AG08395 (cell line): ENCODE results near the gene CDK4.
"Not testable (repeated sequence)": the region's sequence is repeated elsewhere in the genome, so short reads cannot be mapped to it uniquely, and the experiment has no call there.

ENCODE experiments used
- DNase-seq: peaks from one replicate; pipeline ENCODE4 v3.0.0; 2012; ENCODE audit warnings: mixed read lengths, low spot score

The CDK4 gene

DNA sequence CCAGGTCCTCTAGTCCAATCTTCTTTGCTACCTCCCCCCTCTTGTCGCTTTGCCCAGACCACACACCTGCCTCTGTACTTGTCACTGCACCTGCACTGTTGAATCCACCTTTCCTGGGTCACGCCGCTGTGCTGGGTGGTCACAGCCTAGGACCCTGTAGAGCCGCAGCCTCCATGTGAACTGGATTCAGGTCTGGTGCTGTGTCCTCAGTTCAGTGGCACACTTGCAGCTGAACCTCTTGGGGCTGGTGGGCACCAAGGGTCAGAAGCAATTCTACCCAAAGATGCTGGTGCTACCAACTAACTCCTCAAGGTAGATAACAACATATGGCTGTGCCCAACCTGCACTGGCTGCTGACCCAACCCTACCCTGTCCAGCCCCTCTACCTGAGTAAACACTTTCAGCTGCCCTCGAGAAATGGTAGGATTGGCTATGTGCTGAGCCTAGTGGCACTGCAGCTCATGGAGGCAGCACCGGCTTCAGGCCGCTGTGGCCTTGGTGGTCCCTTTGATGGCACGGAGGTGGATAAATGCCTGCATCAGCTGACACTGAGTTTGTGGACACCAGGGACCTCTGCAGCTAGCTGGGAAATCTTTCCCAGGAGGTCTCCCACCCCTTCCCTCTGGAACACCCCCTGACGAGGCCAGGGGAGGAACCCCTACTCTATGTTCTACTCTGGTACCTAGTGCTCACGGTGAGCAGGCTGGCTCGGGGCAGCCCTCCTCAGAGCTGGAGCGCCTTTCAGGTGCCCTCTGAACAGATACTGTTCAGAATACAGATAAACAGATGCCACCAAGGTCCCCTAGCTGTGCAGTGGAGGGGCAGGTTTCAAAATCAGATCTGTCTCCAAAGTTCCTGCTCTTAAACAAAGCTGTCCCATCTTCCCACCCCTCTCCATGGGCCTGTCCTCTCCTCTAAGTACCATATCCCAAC, 27.8 kb downstream of the CDK4 start:
- DNase-seq, result no peak

DNA sequence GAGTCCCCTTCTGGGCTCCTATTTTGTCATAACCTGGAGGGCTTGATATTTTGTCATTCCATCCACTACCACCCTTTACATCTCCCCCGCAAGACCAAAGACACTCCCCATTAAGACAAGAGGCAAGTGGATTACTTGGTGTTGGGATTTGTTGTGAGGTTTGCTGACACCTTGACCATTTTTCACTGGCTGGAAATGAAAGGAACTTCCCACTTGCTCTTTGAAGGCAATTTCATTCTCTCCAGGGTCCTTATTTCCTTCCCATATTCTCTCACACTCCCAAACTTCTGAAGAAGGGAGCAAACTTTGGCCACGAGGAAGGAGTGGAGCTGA, 28.5 kb downstream of the CDK4 start:
- DNase-seq, result no peak

DNA sequence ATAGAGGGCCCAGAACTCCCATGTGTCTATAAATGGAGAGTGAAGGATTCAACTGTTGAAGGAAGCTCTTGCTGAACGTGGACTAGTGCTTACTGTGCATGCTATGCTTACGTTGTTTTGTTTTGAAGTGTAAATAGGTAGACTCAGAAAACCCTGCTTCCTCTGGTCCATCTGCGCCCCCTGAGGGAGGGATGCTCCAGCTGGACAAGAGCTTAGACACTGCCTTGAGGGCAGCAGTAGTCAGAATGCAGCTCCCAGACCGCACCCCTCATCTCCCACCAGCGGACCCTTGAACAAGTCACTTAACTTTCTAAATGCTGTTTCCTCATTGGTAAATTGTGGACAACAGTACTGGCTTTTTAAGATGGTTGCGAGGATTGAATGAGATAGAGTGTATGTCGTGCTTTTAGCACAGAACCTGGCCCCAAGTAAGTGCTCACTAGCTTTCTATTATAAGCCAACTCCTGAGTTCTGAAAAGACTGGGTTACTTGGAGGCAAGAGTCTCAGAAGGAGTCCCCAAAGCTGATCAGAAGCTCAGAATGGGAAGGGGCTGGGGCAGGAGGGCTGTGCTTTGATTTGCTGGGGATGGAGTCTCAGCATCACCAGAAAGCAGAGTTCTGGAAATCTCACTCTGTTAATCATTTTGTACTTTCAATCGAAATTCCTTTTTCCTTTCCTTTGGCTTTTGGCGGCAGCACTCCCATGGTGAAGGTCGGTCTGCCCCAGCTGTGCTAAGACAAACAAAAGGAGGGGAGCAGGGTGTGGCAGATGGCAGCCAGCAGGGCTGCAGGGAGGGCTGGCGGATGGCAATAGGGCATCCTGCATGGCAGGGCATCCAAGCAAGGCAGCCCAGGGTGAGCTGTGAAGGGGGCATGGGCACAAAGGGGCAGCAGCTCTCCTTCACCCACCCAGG, 29.1 kb downstream of the CDK4 start:
- no peak for DNase-seq

DNA sequence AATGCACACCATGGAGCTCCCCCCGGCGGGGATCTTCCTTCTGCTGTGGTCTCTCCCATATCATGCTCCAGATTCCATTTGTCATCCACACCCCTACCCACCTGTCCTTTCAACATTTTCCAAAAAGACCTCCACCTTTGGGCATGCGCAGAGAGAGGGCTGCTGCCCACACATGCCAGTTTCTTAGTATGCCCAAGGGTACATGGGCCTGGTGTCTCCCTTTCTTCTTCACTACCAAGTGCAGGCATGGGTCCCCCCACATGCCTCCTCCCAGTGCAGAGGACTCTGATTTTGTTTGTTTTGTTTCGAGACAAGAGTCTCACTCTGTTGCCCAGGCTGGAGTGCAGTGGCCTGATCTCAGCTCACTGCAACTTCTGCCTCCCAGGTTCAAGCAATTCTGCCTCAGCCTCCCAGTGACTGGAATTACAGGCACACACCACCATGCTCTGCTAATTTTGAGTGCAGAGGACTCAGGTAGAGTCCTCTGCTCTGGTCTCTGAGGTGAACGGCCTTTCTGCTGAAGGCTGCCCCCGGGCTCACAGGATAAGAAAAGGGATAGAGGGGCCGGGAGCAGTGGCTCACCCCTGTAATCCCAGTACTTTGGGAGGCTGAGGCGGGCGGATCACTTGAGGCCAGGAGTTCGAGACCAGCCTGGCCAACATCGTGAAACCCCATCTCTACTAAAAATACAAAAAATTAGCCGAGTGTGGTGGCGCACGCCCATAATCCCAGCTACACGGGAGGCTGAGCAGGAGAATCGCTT, 30.1 kb downstream of the CDK4 start:
- DNase-seq, result not testable (repeated sequence)

DNA sequence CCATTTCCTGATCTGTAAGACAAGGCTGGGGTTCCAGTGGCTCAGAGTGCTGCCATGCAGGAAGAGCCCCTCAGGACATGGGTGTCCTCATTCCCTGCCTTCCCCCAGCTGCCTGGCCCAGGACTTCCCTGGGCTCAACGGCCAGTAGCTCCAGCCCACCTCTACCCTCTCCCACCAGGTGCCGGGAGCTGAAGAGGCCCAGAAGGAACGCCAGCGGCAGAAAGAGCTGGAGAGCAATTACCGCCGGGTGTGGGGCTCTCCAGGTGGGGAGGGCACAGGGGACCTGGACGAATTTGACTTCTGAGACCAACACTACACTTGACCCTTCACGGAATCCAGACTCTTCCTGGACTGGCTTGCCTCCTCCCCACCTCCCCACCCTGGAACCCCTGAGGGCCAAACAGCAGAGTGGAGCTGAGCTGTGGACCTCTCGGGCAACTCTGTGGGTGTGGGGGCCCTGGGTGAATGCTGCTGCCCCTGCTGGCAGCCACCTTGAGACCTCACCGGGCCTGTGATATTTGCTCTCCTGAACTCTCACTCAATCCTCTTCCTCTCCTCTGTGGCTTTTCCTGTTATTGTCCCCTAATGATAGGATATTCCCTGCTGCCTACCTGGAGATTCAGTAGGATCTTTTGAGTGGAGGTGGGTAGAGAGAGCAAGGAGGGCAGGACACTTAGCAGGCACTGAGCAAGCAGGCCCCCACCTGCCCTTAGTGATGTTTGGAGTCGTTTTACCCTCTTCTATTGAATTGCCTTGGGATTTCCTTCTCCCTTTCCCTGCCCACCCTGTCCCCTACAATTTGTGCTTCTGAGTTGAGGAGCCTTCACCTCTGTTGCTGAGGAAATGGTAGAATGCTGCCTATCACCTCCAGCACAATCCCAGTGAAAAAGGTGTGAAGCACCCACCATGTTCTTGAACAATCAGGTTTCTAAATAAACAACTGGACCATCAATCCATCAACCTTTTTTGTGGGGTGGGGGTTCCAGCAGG, 31.2 kb downstream of the CDK4 start:
- no peak for DNase-seq

DNA sequence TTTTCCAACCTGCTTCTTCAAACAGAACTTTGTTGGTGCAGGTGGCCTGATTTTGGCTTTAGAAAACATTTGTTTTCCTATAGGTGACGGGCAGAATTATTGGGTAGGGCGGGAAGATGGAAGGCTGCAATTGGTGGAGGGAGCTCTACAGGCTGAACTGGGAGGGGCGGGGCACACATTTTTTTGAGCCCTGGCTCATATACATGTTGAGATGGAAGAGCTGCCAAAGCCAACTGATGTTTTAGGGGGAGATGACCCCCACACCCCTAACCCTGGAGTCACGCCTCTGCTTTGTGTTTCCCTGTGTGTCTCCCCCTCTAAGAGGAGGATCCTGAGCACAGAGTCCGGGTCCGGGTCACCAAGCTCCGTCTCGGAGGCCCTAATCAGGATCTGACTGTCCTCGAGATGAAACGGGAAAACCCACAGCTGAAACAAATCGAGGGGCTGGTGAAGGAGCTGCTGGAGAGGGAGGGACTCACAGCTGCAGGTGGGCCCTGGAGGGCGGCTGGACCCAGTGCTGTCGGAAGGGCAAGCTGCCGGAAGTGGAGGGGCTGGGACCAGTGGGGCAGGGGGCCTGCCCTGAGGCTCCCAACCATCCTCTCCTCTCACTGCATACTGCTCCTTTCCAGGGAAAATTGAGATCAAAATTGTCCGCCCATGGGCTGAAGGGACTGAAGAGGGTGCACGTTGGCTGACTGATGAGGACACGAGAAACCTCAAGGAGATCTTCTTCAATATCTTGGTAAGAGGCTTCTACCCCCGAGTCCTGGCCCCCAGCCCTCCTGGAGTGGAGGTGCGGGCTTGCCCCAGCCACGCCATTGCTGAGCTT, 32.1 kb downstream of the CDK4 start:
- DNase-seq, result no peak

DNA sequence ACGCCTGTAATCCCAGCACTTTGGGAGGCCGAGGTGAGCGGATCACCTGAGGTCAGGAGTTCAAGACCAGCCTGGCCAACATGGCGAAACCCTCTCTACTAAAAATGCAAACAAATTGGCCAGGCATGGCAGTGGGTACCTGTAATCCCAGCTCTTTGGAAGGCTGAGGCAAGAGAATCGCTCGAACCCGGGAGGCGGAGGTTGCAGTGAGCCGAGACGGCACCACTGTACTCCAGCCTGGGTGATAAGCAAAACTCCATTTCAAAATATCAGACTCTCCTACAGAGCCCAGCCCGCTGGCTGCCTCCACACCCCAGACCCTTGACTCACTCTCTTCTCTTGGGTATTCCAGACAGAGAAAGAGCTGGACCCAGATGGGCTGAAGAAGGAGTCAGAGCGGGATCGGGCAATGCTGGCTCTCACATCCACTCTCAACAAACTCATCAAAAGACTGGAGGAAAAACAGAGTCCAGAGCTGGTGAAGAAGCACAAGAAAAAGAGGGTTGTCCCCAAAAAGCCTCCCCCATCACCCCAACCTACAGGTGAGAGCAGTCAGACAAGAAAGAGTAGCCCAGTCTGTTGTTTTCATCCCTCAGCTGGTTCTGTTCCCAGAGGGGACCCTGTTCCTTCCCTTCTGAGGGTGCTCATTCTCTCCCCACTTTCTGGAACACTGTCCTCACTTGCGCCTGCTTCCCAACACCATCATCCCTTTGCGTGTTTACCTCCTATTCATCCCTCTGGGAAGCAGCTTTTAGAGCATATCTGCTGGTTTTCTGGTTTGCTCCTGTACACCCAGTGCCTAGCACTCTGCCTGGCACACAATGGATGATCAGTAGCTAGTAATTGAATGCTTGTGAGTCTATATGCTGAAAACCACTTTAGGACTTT, 33.2 kb downstream of the CDK4 start:
- DNase-seq, result no peak

DNA sequence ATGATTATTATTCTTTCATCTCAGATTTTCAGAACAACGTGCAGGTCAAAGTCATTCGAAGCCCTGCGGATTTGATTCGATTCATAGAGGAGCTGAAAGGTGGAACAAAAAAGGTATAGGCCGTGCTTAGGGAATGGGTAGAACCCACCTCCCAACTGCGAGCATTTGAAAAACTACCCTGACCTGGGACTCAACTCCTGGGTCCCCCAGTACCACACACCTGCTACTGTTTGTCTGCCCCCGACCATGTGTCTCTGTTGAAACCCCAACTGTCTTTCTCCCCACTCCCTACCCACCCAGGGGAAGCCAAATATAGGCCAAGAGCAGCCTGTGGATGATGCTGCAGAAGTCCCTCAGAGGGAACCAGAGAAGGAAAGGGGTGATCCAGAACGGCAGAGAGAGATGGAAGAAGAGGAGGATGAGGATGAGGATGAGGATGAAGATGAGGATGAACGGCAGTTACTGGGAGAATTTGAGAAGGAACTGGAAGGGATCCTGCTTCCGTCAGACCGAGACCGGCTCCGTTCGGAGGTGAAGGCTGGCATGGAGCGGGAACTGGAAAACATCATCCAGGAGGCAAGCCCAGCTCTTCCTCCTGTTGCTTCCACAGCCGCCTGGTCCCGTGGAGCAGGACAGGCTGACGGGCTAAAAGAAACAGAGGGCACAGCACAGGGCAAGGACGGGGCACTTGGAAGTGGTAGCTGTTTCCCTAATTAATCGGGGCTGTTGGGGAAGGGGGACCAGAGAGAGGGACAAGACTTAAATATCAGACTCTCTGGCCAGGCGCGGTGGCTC, 34.1 kb downstream of the CDK4 start:
- DNase-seq, result no peak

DNA sequence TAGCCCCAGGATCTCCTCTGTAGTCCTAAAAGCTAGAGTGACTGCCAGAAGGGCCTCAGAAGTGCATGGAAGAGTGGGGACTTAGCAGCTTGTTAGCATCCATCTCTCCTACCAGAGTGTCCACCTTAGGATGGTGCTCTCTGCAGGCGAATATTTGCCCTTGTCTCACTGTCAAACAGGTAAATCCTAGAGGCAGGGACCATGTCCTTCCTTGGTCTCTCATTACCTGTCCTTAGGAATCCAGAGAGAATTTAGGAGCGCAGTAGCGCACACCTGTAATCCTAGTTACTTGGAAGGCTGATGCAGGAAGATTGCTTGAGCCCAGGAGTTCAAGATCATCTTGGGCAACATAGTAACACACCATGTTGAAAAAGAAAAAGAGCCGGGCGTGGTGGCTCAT, 35.0 kb downstream of the CDK4 start:
- no peak for DNase-seq

DNA sequence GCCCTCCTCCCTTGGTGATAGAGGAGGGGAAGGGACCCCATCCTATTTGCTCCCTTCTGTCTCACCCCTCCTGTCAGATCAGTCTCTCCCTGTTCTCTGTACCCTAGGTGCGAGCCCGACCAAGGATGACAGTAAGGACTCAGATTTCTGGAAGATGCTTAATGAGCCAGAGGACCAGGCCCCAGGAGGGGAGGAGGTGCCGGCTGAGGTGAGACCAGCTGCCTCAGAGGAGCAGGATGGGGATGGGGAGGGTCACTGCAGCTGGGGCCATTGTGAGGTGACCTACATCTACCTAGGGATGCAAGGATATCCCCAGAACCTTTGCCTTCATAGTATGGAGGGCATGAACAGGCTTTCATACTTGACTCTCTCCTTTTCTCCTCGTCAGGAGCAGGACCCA, 35.8 kb downstream of the CDK4 start:
- DNase-seq, result no peak

DNA sequence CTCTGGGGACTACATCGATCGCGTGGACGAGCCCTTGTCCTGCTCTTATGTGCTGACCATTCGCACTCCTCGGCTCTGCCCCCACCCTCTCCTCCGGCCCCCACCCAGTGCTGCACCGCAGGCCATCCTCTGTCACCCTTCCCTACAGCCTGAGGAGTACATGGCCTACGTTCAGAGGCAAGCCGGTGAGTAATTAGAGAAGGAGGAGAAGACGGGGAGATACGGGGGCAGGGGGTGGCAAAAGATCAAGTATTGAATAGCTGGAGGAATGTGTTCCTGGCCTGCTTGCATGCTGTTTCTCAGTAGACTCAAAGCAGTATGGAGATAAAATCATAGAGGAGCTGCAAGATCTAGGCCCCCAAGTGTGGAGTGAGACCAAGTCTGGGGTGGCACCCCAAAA, 36.3 kb downstream of the CDK4 start:
- no peak for DNase-seq

DNA sequence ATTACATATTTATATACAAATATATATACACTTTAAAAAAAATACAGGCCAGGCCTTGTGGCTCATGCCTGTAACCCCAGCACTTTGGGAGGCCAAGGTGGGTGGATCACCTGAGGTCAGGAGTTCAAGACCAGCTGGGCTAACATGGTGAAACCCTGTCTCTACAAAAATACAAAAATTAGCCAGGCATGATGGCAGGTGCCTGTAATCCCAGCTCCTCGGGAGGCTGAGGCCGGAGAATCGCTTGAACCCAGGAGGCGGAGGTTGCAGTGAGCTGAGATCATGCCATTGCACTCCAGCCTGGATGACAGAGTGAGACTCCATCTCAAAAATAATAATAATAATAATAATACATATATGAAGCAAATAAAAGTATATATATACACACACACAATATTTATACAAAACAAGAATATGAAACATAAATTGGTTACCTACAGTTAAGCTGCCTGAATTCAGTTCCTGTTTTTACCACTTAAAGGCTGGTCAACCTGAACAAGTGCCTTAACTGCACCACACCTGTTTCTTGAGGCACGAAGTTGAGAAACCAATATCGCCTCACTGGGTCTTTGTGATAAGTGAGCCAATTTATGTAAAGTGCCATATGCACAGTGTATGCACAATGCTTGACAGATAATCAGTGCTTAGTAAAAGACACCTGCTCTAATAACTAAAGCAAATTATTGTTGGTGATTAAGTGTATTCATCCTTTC, 36.9 kb downstream of the CDK4 start:
- not testable (repeated sequence) for DNase-seq

DNA sequence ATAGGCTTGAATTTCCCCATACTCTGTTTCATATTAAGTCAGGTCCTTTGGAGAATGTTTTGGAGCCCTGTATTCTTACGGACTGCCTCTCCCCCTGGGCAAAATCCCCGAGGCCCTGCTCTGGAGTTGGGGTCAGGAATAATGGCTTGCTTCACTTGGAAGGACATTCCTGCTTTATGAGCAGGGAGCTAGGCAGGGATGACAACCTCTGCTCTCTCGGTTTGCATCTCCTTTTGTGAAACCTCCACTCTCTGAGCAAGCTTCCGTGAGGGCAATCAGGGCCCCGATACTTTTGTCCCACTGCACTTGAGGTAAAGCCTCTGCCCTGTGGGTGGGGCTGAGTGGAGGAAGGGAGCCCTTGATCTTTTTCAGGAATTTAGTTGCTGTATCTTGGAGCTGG, 38.9 kb downstream of the CDK4 start:
- no peak for DNase-seq

DNA sequence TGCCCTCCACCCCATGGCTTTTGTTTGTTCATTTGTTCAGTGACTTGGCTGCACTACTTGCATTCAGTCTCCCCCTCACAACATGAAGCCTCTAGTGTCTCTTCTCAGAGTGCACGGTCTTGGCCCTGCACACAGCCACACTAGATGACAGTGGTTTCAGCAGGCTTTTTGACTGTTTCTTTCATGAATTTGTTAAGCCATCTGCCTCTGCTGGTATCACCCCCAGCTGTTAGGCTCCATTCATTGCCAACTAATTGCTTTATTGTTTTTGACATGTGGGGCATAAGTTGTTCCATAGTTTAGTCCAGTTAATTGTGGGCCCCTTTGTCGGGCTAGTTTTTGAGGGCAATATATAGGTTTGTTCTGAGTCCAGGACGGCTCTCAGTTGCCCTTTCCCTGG, 39.4 kb downstream of the CDK4 start:
- DNase-seq, result no peak

DNA sequence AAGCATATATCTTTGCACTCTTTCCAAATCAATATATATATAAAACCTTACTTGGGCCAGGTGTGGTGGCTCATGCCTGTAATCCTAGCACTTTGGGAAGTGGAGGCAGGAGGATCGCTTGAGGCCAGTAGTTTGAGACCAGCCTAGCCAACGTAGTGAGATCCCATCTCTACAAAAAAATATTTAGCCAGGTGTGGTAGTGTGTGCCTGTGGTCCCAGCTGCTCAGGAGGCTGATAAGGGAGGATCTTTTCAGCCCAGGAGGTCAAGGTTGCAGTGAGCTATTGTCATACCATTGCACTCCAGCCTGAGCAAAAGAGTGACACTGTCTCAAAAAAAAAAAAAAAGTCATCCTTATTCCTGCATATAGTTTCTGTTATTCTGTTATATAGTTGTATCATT, 43.8 kb downstream of the CDK4 start:
- no peak for DNase-seq

DNA sequence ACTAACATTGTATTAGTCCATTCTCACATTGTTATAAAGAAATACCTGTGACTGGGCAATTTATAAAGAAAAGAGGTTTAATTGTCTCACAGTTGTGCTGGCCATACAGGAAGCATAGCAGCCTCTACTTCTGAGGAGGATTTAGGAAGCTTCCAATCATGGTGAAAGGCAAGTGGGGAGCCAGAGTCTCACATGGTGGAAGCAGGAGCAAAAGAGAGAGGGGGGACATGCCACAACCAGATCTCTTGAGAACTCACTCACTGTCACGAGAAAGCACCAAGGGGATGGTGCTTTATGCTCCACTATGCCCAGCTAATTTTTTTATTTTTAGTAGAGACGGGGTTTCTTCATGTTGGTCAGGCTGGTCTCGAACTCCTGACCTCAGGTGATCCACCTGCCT, 44.9 kb downstream of the CDK4 start:
- DNase-seq, result no peak

DNA sequence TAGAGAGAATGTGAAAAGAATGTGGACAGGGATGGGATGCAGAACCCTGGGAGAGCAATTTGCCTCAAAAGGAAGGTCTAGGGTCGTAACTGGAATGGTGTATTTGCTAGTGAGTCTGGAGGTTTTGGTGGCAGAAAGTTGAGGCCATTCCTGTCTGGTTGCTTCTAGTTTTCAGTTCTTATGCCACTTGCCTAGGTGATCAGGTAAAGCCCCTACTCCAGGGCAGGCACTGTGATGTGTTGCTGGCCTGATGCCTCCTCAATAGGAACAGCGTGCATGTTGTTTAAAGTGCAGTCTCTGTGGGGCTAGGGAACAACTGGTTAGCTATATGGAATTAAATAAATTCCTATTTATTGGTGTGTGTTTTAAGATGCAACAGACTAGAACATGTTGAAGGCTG, 51.8 kb downstream of the CDK4 start:
- no peak for DNase-seq

DNA sequence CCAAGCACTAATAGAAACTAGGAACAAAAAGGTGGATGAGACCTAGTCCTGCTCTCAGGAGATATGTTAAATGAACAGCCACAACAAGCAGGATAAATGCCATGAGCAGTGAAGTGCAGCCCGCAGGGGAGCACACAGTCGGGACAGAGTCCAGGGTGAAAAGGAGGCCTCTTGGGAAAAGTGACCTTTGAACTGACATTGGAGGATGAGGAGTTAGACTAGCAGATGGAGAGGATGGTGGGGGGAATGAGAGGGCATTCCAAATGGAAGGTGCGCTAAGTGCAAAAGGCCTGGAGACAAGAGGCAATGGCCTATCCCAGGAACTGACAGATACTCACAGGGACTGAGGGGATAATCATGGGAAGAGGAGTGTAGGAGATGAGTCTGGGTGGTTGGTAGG, 53.7 kb downstream of the CDK4 start:
- DNase-seq, result no peak
